Naive thymus-derived CD4-positive, alpha-beta T cell (primary cell): ENCODE data around the gene CENPK. TPM values are rescaled to one million over a fixed set of nuclear protein-coding genes. Genes with fewer than 3 reads are reported as not detected.
A peak's percentile ranks its signal among the peaks of the same experiment; 100 is the strongest.

Experiments used
- ATAC-seq: fragments of 150-1000 bp; cut with Tn5 transposase; 2 replicates; pipeline ENCODE4 v1.10.0; 2021; ENCODE audit warnings: mild to moderate bottlenecking, moderate library complexity
- CTCF ChIA-PET: fragments of 350-600 bp; sonication (Branson Sonifier 250); formaldehyde crosslinking; loops from one replicate; lab custom pipeline; 2021; ENCODE audit warnings: antibody characterized with exemption; lab: Charles Lee
- POLR2A ChIA-PET: fragments of 350-600 bp; sonication (Branson Sonifier 250); formaldehyde crosslinking; loops from one replicate; lab custom pipeline; 2021; ENCODE audit warnings: antibody characterized with exemption, inconsistent platforms; lab: Charles Lee
- DNase-seq, 9 donors: peaks; one replicate each; pipeline versions ENCODE4 v3.0.0 to v3.0.0-alpha.2; 2020 to 2022; ENCODE audit warnings: mixed read lengths in 1 of 9
- H3K27ac ChIP-seq: one replicate; pipeline ENCODE4 v1.7.0; 2013; ENCODE audit warnings: mild to moderate bottlenecking, low read depth, low read length, moderate library complexity
- H3K27me3 ChIP-seq, 2 donors: one replicate each; pipeline ENCODE4 v1.7.0; 2013; ENCODE audit warnings: low read length in 2 of 2, mild to moderate bottlenecking in 2 of 2, moderate library complexity in 2 of 2; ENCODE audit not compliant: control insufficient read depth in 2 of 2, insufficient read depth in 2 of 2
- H3K36me3 ChIP-seq, 3 experiments: 1 replicate in 2 of 3; 2 replicates in 1 of 3; pipeline ENCODE4 v1.7.0; 2013; ENCODE audit warnings: low read length in 3 of 3, mild to moderate bottlenecking in 3 of 3, moderate library complexity in 1 of 3; ENCODE audit not compliant: insufficient read depth in 3 of 3, control insufficient read depth in 2 of 3
- H3K4me1 ChIP-seq, 2 donors: one replicate each; pipeline ENCODE4 v1.7.0; 2013; ENCODE audit warnings: low read length in 2 of 2, mild to moderate bottlenecking in 2 of 2, moderate library complexity in 1 of 2; ENCODE audit not compliant: control insufficient read depth in 2 of 2, insufficient read depth in 2 of 2
- H3K4me3 ChIP-seq: 2 replicates; pipeline ENCODE4 v1.7.0; 2013; ENCODE audit warnings: mild to moderate bottlenecking, low read length
- H3K9me3 ChIP-seq, 3 experiments: 1 replicate in 2 of 3; 2 replicates in 1 of 3; pipeline ENCODE4 v1.7.0; 2013; ENCODE audit warnings: low read length in 3 of 3; ENCODE audit not compliant: control insufficient read depth in 2 of 3
- H3K27ac Mint-ChIP-seq, 9 donors: one replicate each; pipeline ENCODE4 v1.8.0; 2020 to 2022; ENCODE audit warnings: mixed read lengths in 9 of 9, mild to moderate bottlenecking in 8 of 9, moderate library complexity in 5 of 9, inconsistent platforms in 2 of 9
- H3K27me3 Mint-ChIP-seq, 5 donors: one replicate each; pipeline ENCODE4 v1.8.0; 2021 to 2022; ENCODE audit warnings: mixed read lengths in 5 of 5, mild to moderate bottlenecking in 1 of 5
- H3K36me3 Mint-ChIP-seq, 5 donors: one replicate each; pipeline ENCODE4 v1.8.0; 2020 to 2022; ENCODE audit warnings: mixed read lengths in 5 of 5, mild to moderate bottlenecking in 3 of 5, inconsistent platforms in 1 of 5
- H3K4me1 Mint-ChIP-seq, 7 donors: one replicate each; pipeline ENCODE4 v1.8.0; 2020 to 2022; ENCODE audit warnings: mixed read lengths in 7 of 7, mild to moderate bottlenecking in 3 of 7, inconsistent platforms in 1 of 7
- H3K4me3 Mint-ChIP-seq, 10 donors: one replicate each; pipeline ENCODE4 v1.8.0; 2020 to 2022; ENCODE audit warnings: mild to moderate bottlenecking in 10 of 10, mixed read lengths in 10 of 10, moderate library complexity in 6 of 10, inconsistent platforms in 2 of 10
- H3K9me3 Mint-ChIP-seq, 11 donors: one replicate each; pipeline ENCODE4 v1.8.0; 2020 to 2022; ENCODE audit warnings: mixed read lengths in 11 of 11, mild to moderate bottlenecking in 4 of 11, inconsistent platforms in 1 of 11, moderate library complexity in 1 of 11
- intact Hi-C, 2 donors: fragments of 100-400 bp; cut with micrococcal nuclease; formaldehyde crosslinking; loops; one replicate each; pipeline ENCODE4 v1.15.1; 2023
- polyA plus RNA-seq, 2 donors: library from polyadenylated mRNA; unstranded; fragments of 300-500 nt; fragmentation: Illumina TruSeq; gene quantifications; one replicate each; pipeline ENCODE4 v1.2.3, GENCODE V29; 2021
- total RNA-seq, 6 experiments: library from RNA in 5 of 6; stranded (reverse) in 5 of 6; gene quantifications; 1 replicate in 5 of 6; 2 replicates in 1 of 6; pipeline ENCODE4 v1.2.3 and lab custom pipeline; 2021 to 2026

CENPK gene
- total and polyA plus RNA-seq, 7 experiments from 2014 or later, result 7.2 to 78.8 (median 18.1) TPM

GRCh38 chr5:65570598-65571226, 7.7 kb upstream of the CENPK start:
- peaks cover 5 to 38% (median 15%) of the 10 kb centered on the region in 3 experiments for H3K36me3 ChIP-seq
- Mint-ChIP-seq H3K36me3 (peaks cover 8 to 38% (median 20%) of the 10 kb centered on the region in 5 donors), H3K4me1 (peaks cover 21 to 78% (median 63%) of the 10 kb centered on the region in 7 donors)

DNA sequence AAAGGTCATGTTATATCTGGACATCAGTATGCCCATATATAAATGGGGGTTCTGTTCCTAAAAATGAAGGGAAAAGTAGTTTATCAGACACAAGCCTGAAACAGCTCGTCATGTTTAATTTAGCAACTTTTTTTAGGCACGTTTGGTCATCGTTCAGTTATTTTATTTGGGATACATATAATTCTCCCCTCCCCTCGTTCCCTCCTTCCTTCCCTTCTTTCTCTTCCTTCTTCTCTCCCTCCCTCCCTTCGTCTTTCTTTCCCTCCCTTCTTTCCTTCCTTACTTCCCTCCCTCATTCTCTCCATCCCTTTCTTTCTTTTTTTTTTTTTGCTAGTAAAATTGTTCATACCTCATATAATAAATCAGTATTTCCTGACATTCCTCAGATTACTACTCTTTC, 3.5 kb upstream of the CENPK start:
- H3K27me3 ChIP-seq, result no peaks in the 10 kb centered on the region
- no peaks in the 10 kb centered on the region for H3K9me3 ChIP-seq
- H3K36me3 ChIP-seq, result peaks cover 0 to 11% (median 6%) of the 10 kb centered on the region in 3 experiments
- H3K4me3 ChIP-seq, result no peak overlapping the region
- Mint-ChIP-seq H3K36me3 (peaks cover 0 to 13% (median 8%) of the 10 kb centered on the region in 5 donors), H3K4me1 (peaks cover 29 to 86% (median 73%) of the 10 kb centered on the region in 7 donors), H3K4me3 (peak overlapping the region in 5 of 10 donors; percentile 5 to 56 (median 28)), H3K9me3 (peaks cover 0 to 2% (median 0%) of the 10 kb centered on the region in 11 donors), H3K27ac (peak overlapping the region in 3 of 9 donors; percentile 17 to 56 (median 40)), H3K27me3 (no peaks in the 10 kb centered on the region)
- intact Hi-C loops, result loop anchor here in 1 of 2 donors (10.0 kb wide), 1 partner anchor 1598 kb away; no protein-coding TSS in a partner anchor
- ChIA-PET CTCF (no interaction called here), POLR2A (interaction anchor here (1.1 kb wide), 1 partner anchor 11 kb away, joined by 5 read pairs; no protein-coding TSS in a partner anchor)
- DNase-seq, result no peak
- H3K27ac ChIP-seq, result no peak overlapping the region
- ATAC-seq, result no peak
- peaks cover 21% of the 10 kb centered on the region in 2 donors for H3K4me1 ChIP-seq

More at GRCh38 chr5:65570598-65571226, 7.7 kb upstream of the CENPK start:
- H3K4me1 ChIP-seq, result peaks cover 0 to 6% of the 10 kb centered on the region in 2 donors
- CTCF ChIA-PET, result no interaction called here
- ATAC-seq, result no peak
- Mint-ChIP-seq H3K27ac (no peak overlapping the region), H3K27me3 (no peaks in the 10 kb centered on the region), H3K4me3 (no peak overlapping the region), H3K9me3 (no peaks in the 10 kb centered on the region)
- no peak overlapping the region for H3K4me3 ChIP-seq
- no peaks in the 10 kb centered on the region for H3K9me3 ChIP-seq
- intact Hi-C loops, result loop anchor here in 1 of 2 donors (2.0 kb wide), 1 partner anchor 14 kb away; no protein-coding TSS in a partner anchor
- no peak overlapping the region for H3K27ac ChIP-seq
- POLR2A ChIA-PET, result interaction anchor here (1.9 kb wide), 1 partner anchor 53 kb away, joined by 6 read pairs; the partner anchor contains the start of gene TRIM23
- DNase-seq, result no peak
- H3K27me3 ChIP-seq, result no peaks in the 10 kb centered on the region

- intact Hi-C loops, result loop anchor here (1.0 to 10.0 kb wide), 14 partner anchors 61 to 1601 kb away; partner anchors contain the start of genes CWC27 (in 2 of the 2), ERBIN (in 2 of the 2), SREK1 (in 2 of the 2) and SREK1IP1 (in 2 of the 2)
- Histone ChIP-seq H3K36me3 (no peaks in the 10 kb centered on the region), H3K27me3 (no peaks in the 10 kb centered on the region), H3K4me3 (peak overlapping the region; percentile 93), H3K4me1 (peaks cover 26 to 30% of the 10 kb centered on the region in 2 donors), H3K27ac (peak overlapping the region; percentile 93), H3K9me3 (no peaks in the 10 kb centered on the region)
- peak overlapping the region; percentile 97 to 100 (median 98) for H3K27ac Mint-ChIP-seq
- DNase-seq (peak in 2 of 9 donors; percentile 13 to 14), ATAC-seq (no peak)
- peaks cover 0 to 2% (median 0%) of the 10 kb centered on the region in 11 donors for H3K9me3 Mint-ChIP-seq
- ChIA-PET CTCF (no interaction called here), POLR2A (interaction anchor here (0.8 to 3.7 kb wide), 12 partner anchors 8 to 796 kb away, joined by 3 to 22 read pairs (median 6); partner anchors contain the start of genes CWC27, ERBIN, NLN and SGTB)
- H3K27me3 Mint-ChIP-seq, result no peaks in the 10 kb centered on the region
- peaks cover 24 to 77% (median 66%) of the 10 kb centered on the region in 7 donors for H3K4me1 Mint-ChIP-seq
- peak overlapping the region; percentile 92 to 99 (median 96) for H3K4me3 Mint-ChIP-seq
- peaks cover 0 to 15% (median 9%) of the 10 kb centered on the region in 5 donors for H3K36me3 Mint-ChIP-seq
Measured at GRCh38 chr5:65563777-65564176, 809 bp upstream of the CENPK start.

- Histone ChIP-seq H3K9me3 (no peaks in the 10 kb centered on the region), H3K4me3 (no peak overlapping the region), H3K36me3 (peaks cover 0 to 31% (median 4%) of the 10 kb centered on the region in 3 experiments), H3K27me3 (no peaks in the 10 kb centered on the region), H3K27ac (no peak overlapping the region), H3K4me1 (peaks cover 10 to 11% of the 10 kb centered on the region in 2 donors)
- ChIA-PET POLR2A (no interaction called here), CTCF (no interaction called here)
- H3K4me3 Mint-ChIP-seq, result no peak overlapping the region
- H3K4me1 Mint-ChIP-seq, result peaks cover 0 to 60% (median 7%) of the 10 kb centered on the region in 7 donors
- ATAC-seq, result no peak
- H3K9me3 Mint-ChIP-seq, result no peaks in the 10 kb centered on the region
- no peaks in the 10 kb centered on the region for H3K27me3 Mint-ChIP-seq
- intact Hi-C loops, result no loop called here
- no peak for DNase-seq
- H3K27ac Mint-ChIP-seq, result no peak overlapping the region
- peaks cover 0 to 35% (median 20%) of the 10 kb centered on the region in 5 donors for H3K36me3 Mint-ChIP-seq
Measured at GRCh38 chr5:65556718-65557117, 6.2 kb downstream of the CENPK start.

- Mint-ChIP-seq H3K4me1 (peaks cover 0 to 55% (median 2%) of the 10 kb centered on the region in 7 donors), H3K27me3 (no peaks in the 10 kb centered on the region), H3K36me3 (peaks cover 0 to 35% (median 20%) of the 10 kb centered on the region in 5 donors), H3K4me3 (no peak overlapping the region), H3K27ac (no peak overlapping the region), H3K9me3 (no peaks in the 10 kb centered on the region)
- H3K9me3 ChIP-seq, result no peaks in the 10 kb centered on the region
- peaks cover 5 to 8% of the 10 kb centered on the region in 2 donors for H3K4me1 ChIP-seq
- ChIA-PET POLR2A (interaction anchor here (1.1 kb wide), 1 partner anchor 10 kb away, joined by 5 read pairs; no protein-coding TSS in a partner anchor), CTCF (no interaction called here)
- ATAC-seq (no peak), DNase-seq (no peak)
- intact Hi-C loops, result no loop called here
- H3K27ac ChIP-seq, result no peak overlapping the region
- peaks cover 0 to 31% (median 4%) of the 10 kb centered on the region in 3 experiments for H3K36me3 ChIP-seq
- H3K4me3 ChIP-seq, result no peak overlapping the region
- no peaks in the 10 kb centered on the region for H3K27me3 ChIP-seq
Measured at GRCh38 chr5:65556181-65556580, 6.8 kb downstream of the CENPK start.

GRCh38 chr5:65555287-65555686, 7.7 kb downstream of the CENPK start:
- H3K4me3 ChIP-seq, result no peak overlapping the region
- H3K27me3 Mint-ChIP-seq, result no peaks in the 10 kb centered on the region
- no peak for DNase-seq
- no peaks in the 10 kb centered on the region for H3K9me3 Mint-ChIP-seq
- H3K36me3 Mint-ChIP-seq, result peaks cover 0 to 38% (median 22%) of the 10 kb centered on the region in 5 donors
- CTCF ChIA-PET, result interaction anchor here (0.5 kb wide), 1 partner anchor 8 kb away, joined by 3 read pairs; no protein-coding TSS in a partner anchor
- H3K36me3 ChIP-seq, result peaks cover 0 to 31% (median 8%) of the 10 kb centered on the region in 3 experiments
- H3K4me1 ChIP-seq, result peaks cover 0 to 4% of the 10 kb centered on the region in 2 donors
- POLR2A ChIA-PET, result interaction anchor here (1.1 kb wide), 1 partner anchor 11 kb away, joined by 5 read pairs; no protein-coding TSS in a partner anchor
- H3K27ac Mint-ChIP-seq, result no peak overlapping the region
- no peak overlapping the region for H3K27ac ChIP-seq
- no peaks in the 10 kb centered on the region for H3K27me3 ChIP-seq
- H3K4me1 Mint-ChIP-seq, result peaks cover 0 to 52% (median 0%) of the 10 kb centered on the region in 7 donors
- intact Hi-C loops, result no loop called here
- H3K9me3 ChIP-seq, result no peaks in the 10 kb centered on the region
- no peak overlapping the region for H3K4me3 Mint-ChIP-seq
- no peak for ATAC-seq
